ENCODE data around the gene ASCC3. TPM values are rescaled to one million over a fixed set of nuclear protein-coding genes. Genes with fewer than 3 reads are reported as not detected.

ASCC3 gene
- total RNA-seq, 4 donors from 2014 or later, result 20.3 to 26.2 (median 22.4) TPM

- Histone ChIP-seq H3K27ac (replicated peaks in 1 of 4) (no peak overlapping the region), H3K36me3 (peaks cover 0 to 16% (median 1%) of the 10 kb centered on the region in 4 donors), H3K4me1 (peaks cover 0 to 4% (median 0%) of the 10 kb centered on the region in 4 donors), H3K4me3 (no peak overlapping the region), H3K27me3 (no peaks in the 10 kb centered on the region), H3K9me3 (no peaks in the 10 kb centered on the region)
- intact Hi-C loops (cut with DNase I), result no loop called here
- 88% methylated on average over 4 of the region's 4 CpGs for WGBS
- DNase-seq (ENCODE audit: extremely low spot score), result no peak
- TF ChIP-seq POLR2A (IDR thresholded peaks at IDR 0.05; ENCODE audit: low read depth) (no peak), EP300 (IDR thresholded peaks at IDR 0.05) (no peak), CTCF (IDR thresholded peaks at IDR 0.05) (no peak), POLR2AphosphoS5 (IDR thresholded peaks at IDR 0.05) (no peak)
Measured at GRCh38 chr6:100806296-100806695, 74.8 kb downstream of the ASCC3 start.

GRCh38 chr6:100803264-100804045 lies 77.7 kb downstream of the ASCC3 start:
- Histone ChIP-seq H3K4me3 (no peak overlapping the region), H3K9me3 (no peaks in the 10 kb centered on the region), H3K4me1 (peaks cover 0 to 4% (median 0%) of the 10 kb centered on the region in 4 donors), H3K27me3 (no peaks in the 10 kb centered on the region), H3K27ac (replicated peaks in 1 of 4) (no peak overlapping the region), H3K36me3 (peaks cover 0 to 21% (median 3%) of the 10 kb centered on the region in 4 donors)
- TF ChIP-seq POLR2A (IDR thresholded peaks at IDR 0.05; ENCODE audit: low read depth) (no peak), EP300 (IDR thresholded peaks at IDR 0.05) (no peak), CTCF (IDR thresholded peaks at IDR 0.05) (no peak), POLR2AphosphoS5 (IDR thresholded peaks at IDR 0.05) (no peak)
- intact Hi-C loops (cut with DNase I), result no loop called here
- WGBS, result 95% methylated on average over 4 of the region's 4 CpGs
- no peak for DNase-seq (ENCODE audit: extremely low spot score)

GRCh38 chr6:100801036-100801435 lies 80.1 kb downstream of the ASCC3 start:
- TF ChIP-seq CTCF (IDR thresholded peaks at IDR 0.05) (no peak), POLR2A (IDR thresholded peaks at IDR 0.05; ENCODE audit: low read depth) (no peak), EP300 (IDR thresholded peaks at IDR 0.05) (no peak), POLR2AphosphoS5 (IDR thresholded peaks at IDR 0.05) (no peak)
- no peak for DNase-seq (ENCODE audit: extremely low spot score)
- WGBS, result 95% methylated on average over 1 of the region's 1 CpG
- Histone ChIP-seq H3K4me1 (peaks cover 0 to 4% (median 0%) of the 10 kb centered on the region in 4 donors), H3K27ac (replicated peaks in 1 of 4) (no peak overlapping the region), H3K36me3 (peaks cover 0 to 34% (median 6%) of the 10 kb centered on the region in 4 donors), H3K27me3 (no peaks in the 10 kb centered on the region), H3K9me3 (no peaks in the 10 kb centered on the region), H3K4me3 (no peak overlapping the region)
- intact Hi-C loops (cut with DNase I), result no loop called here

GRCh38 chr6:100796049-100796823 lies 84.9 kb downstream of the ASCC3 start:
- Histone ChIP-seq H3K27me3 (no peaks in the 10 kb centered on the region), H3K4me1 (no peaks in the 10 kb centered on the region), H3K4me3 (no peak overlapping the region), H3K36me3 (peaks cover 0 to 27% (median 4%) of the 10 kb centered on the region in 4 donors), H3K27ac (replicated peaks in 1 of 4) (no peak overlapping the region), H3K9me3 (no peaks in the 10 kb centered on the region)
- intact Hi-C loops (cut with DNase I), result no loop called here
- WGBS, result 97% methylated on average over 4 of the region's 4 CpGs
- TF ChIP-seq POLR2AphosphoS5 (IDR thresholded peaks at IDR 0.05) (no peak), CTCF (IDR thresholded peaks at IDR 0.05) (no peak), EP300 (IDR thresholded peaks at IDR 0.05) (no peak), POLR2A (IDR thresholded peaks at IDR 0.05; ENCODE audit: low read depth) (no peak)
- DNase-seq (ENCODE audit: extremely low spot score), result no peak
